GM19238 (cell line): ENCODE data around the gene REXO1.

Experiments
- DNase-seq: peaks from one replicate; pipeline ENCODE4 v3.0.0; 2011; ENCODE audit warnings: low spot score; ENCODE audit not compliant: insufficient read length

REXO1 gene

DNA sequence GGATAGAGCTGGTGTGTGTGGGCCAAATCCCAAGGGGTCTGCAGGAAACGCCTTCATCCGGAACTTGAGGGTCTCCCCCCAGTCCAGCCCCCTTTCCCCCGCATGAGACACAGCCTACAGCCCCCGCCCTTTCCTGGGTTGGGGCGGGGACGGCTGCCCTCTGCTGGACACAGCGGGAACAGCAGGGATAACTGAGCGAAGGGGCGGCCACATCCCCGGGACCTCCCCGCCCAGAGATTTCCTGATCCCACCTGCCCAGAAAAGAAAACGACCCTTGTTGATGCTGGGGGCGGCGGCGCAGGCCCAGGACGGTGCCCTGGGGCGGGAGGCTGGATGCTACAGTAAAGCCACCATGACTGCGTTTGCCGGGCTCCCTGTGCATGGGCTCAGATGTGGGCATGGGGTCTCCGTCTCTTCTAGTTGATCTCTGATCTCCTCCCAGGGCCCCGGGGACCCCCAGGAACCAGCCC, 80.8 kb downstream of the REXO1 start:
- peak; percentile 86 for DNase-seq

DNA sequence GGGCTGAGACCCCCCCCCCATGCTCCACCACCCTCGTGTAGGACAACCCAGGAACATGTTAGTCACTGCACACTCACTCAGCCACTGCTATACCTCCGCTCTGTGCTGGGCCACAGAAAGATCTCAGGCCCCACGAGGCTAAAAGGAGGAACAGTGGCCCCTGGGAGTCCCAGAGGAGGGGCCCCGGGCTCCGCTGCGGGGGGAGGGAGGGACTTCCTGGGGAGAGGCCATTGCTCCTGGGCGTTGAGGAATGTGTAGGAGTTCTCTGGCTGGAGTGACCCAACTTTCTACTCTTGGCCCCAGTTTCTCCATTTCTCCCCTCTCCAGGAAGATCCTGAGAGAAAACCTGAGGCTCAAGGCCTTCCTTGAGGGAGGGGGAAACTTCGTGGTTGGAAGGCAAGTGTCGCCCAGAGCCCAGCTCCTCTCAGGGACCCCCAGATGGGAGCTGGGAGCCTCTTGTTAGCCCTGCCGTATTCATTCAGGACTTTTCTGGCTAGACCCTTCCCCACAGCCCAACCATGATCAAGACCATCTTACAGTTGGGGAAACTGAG, 81.4 kb downstream of the REXO1 start:
- DNase-seq: no peak

DNA sequence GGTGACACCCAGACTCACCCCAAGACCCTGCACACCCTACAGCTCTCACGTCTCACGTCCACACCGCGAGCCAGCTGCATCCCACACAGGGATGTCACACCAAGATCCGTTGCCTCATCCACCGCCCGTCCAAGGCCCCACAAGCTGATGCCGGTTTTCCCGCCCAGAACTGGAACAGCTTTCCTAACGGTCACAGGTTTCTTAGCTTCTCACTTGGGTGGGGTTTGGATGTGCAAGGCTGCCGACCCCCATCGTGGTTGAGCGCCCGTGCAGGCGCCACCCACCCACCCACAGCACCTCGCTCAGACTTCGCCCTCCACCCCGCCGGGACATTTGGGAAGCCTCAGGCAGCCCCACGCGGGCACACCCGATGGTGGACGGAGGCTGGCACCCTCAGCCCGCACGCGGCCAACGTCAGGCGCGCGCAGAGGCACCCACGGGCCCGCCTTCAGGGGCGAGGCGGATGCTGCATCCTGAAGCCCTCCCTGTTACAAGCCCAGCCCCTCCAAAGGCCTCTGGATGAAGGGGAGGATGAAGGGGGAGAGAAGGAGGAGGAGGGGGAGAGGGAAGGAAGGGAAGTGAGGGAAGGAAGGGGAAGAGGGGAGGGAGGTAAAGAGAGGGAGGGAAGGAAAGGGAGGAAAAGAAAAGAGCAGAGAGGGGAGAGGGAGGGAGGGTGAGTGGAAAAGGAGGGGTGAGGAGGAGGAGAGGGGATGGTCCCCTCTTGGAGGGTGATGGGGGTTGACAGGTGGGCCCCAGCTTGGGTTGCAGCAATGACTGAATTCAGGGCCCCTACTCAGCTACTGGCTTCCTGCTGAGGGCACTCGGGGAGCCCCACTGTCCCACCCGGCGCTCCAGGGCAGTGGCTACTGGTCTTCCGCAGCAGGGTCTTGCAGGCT, 82.1 kb downstream of the REXO1 start:
- DNase-seq: no peak
